Head of caudate nucleus (tissue), 42 donors: ENCODE measurements around the gene NEFH.

Source experiments
- DNase-seq, 42 donors: peaks; one replicate each; pipeline versions ENCODE4 v3.0.0 to v3.0.0-alpha.2; 2020 to 2021; ENCODE audit warnings: mixed read lengths in 7 of 42
- intact Hi-C: fragments of 100-400 bp; cut with DNase I; formaldehyde crosslinking; loops from one replicate; pipeline ENCODE4 v1.15.0; 2022

Gene NEFH

GRCh38 chr22:29459773-29460172 is 20.2 kb upstream of the NEFH start:
- intact Hi-C loops: no loop called here
- DNase-seq: no peak

GRCh38 chr22:29461263-29461662 is 18.8 kb upstream of the NEFH start:
- intact Hi-C loops: no loop called here
- no peak for DNase-seq

GRCh38 chr22:29463629-29464028 is 16.4 kb upstream of the NEFH start:
- intact Hi-C loops: no loop called here
- no peak for DNase-seq

GRCh38 chr22:29464581-29464980 is 15.4 kb upstream of the NEFH start:
- intact Hi-C loops: no loop called here
- DNase-seq: no peak

GRCh38 chr22:29469755-29470154 is 10.3 kb upstream of the NEFH start:
- intact Hi-C loops: no loop called here
- no peak for DNase-seq

- intact Hi-C loops: no loop called here
- peak in 38 of 42 donors; percentile 15 to 86 (median 50) for DNase-seq
These were observed 9.7 kb upstream of the NEFH start for GRCh38 chr22:29470159-29470855.

GRCh38 chr22:29473001-29473400 is 7.0 kb upstream of the NEFH start:
- no peak for DNase-seq
- intact Hi-C loops: no loop called here

- no peak for DNase-seq
- intact Hi-C loops: no loop called here
These were observed 4.5 kb upstream of the NEFH start for GRCh38 chr22:29475550-29475949.

- intact Hi-C loops: no loop called here
- DNase-seq: no peak
These were observed 3.9 kb upstream of the NEFH start for GRCh38 chr22:29476116-29476515.

- DNase-seq: peak in 16 of 42 donors; percentile 21 to 65 (median 40)
- intact Hi-C loops: no loop called here
These were observed 2.2 kb upstream of the NEFH start for GRCh38 chr22:29477723-29478318.

- DNase-seq: peak in 19 of 42 donors; percentile 10 to 67 (median 45)
- intact Hi-C loops: no loop called here
These were observed 1.4 kb upstream of the NEFH start for GRCh38 chr22:29478326-29479276.

GRCh38 chr22:29480262-29480511 is 169 bp downstream of the NEFH start:
- intact Hi-C loops: no loop called here
- DNase-seq: no peak

GRCh38 chr22:29480512-29481264 is 670 bp downstream of the NEFH start:
- intact Hi-C loops: no loop called here
- peak in 39 of 42 donors; percentile 15 to 81 (median 55) for DNase-seq

- intact Hi-C loops: no loop called here
- DNase-seq: peak in 2 of 42 donors; percentile 27 to 47
These were observed 1.4 kb downstream of the NEFH start for GRCh38 chr22:29481265-29482000.

GRCh38 chr22:29482253-29482652 is 2.2 kb downstream of the NEFH start:
- intact Hi-C loops: no loop called here
- no peak for DNase-seq

- intact Hi-C loops: no loop called here
- no peak for DNase-seq
These were observed 2.7 kb downstream of the NEFH start for GRCh38 chr22:29482726-29483125.

- intact Hi-C loops: no loop called here
- DNase-seq: no peak
These were observed 3.2 kb downstream of the NEFH start for GRCh38 chr22:29483254-29483653.

- intact Hi-C loops: no loop called here
- no peak for DNase-seq
These were observed 4.6 kb downstream of the NEFH start for GRCh38 chr22:29484642-29485041.

GRCh38 chr22:29485448-29485847 is 5.4 kb downstream of the NEFH start:
- no peak for DNase-seq
- intact Hi-C loops: no loop called here
